Left lobe of liver (tissue), 2 donors: ENCODE data around the gene LIN7B. TPM values are rescaled to one million over a fixed set of nuclear protein-coding genes. Genes with fewer than 3 reads are reported as not detected.
"Not testable (repeated sequence)": the region's sequence is repeated elsewhere in the genome, so short reads cannot be mapped to it uniquely, and the experiment has no call there.

Experiments
- ATAC-seq: fragments of 200-7000 bp; cut with Tn5 transposase; one replicate; pipeline ENCODE4 v1.9.1; 2020; ENCODE audit warnings: mild to moderate bottlenecking, moderate library complexity
- DNase-seq: peaks from one replicate; pipeline ENCODE4 v3.0.0-alpha.2; 2020; ENCODE audit warnings: low spot score
- total RNA-seq: library from RNA; stranded (reverse); gene quantifications from one replicate; pipeline ENCODE4 v1.2.1, GENCODE V29; 2021
- donor health status: DM: no; HTN: no; CAD: no; lungs with moderate emphysema.
- donor health status: DM: no; HTN: yes; CAD: no.

Gene LIN7B
- total RNA-seq, 1 donor from 2014 or later: 5.5 TPM

DNA sequence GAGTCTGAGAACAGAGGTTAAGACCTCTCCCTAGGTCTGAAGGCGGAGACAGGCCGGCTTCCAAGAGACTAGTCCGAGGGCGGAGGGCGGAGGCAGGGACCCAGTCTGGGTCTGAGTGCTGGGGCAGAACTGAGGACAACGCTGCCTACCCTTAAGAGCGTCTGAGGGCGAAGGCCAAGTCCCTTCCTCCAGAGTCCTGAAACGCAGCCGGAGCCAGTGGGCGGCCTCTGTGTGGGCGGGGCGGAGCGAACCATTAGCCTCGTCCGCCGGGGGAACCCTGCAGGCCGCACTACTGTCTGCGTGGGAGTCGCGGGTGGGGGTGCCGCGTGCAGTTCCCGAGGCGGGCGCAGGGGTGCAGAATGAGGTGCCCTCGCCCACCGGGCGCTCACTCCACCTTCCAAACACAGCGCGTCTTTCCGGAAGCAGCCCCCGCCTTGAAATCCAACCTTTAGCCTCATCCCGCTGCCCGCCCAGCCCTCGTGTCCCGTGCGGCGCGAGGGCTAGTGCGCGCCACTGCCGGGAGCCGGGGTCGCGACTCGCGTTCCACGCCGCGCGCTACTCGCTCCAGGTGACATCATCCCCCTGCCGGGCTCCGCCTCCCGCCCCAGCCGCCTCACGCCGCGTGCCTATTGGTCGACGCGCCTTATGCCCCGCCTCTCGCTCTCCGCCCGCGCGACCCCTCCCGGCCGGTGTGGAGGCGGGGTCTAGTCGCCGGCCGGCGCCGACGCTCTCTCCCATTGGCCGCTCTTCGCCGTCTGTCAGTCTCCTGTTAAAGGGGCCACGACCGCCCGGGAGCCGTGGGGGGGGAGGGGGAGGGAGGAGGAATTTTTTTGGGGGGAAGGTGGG is 4.6 kb downstream of the LIN7B start, which contains the start of gene C19orf73:
TSS of gene C19orf73 (minus strand) at position 579 of the 846 bp plus-strand sequence. CDS start at position 458, 121 bp downstream.
- ATAC-seq: peak; percentile 85
- peak; percentile 96 for DNase-seq

DNA sequence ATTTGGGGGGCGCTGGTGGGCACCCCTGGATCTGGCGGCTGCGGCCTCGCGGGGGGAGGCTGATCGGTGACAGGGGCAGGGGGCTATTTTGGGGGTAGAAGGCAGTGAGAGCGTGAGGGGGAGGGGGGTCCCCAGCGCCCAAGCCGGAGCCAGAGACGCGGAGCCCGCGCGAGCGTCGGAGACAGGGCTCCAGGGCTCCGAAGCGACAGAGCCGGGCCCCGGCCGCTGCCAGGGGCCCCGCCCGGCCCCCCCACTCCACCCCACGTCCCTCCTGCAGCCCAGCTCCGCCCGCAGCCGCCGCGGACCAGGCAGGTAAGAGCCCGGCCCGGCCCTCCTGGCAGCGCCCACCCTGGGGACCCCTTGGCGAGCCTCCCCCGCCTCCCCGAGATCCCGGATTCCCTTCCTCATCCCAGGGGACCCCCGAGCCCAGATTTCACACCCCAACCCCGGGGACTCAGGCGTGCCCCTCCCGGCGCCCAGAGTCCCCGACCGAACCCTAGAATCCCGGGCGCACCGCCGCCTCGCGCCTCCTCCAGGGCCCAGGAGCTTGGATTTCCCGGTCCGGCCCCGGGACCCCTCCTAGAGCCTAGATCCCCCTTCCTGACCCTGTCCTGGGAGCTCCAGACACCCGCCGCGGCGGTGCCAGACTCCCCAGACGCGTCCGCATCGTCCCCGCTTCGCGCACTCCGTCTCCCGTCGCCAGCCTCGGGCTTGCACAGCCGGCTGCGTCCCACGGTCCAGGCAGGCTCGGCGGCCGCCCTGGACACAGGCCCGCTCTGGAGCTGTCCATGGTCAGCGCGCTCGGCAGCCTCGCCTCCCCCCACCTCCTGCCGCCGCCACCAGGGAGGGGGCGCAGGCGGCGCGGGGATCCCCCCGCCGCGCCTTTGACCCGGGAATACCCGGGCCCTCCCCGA is 5.5 kb downstream of the LIN7B start, which contains the start of gene PPFIA3:
TSS of gene PPFIA3 (plus strand) at position 134 of the 914 bp plus-strand sequence. CDS start 8,330 bp downstream, outside the sequence.
- DNase-seq (peak; percentile 76), ATAC-seq (peak; percentile 61)

DNA sequence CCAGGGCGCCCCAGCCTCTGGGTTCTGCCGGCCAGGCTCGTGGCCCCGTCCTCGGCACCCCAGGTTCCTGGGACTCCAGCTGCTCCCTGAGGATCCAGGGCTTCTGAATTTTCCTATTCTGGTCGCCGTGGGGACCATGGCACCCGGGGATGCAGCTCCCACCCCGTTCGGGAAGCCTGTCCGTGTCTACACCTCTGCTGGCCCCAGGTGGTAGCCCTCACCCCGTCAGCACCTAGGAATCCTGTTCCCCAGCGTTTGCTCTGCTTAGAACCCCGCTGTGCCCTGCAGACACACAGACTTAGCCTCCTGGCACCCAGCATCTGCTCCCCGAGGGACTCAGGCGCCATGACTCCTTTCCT is 6.1 kb downstream of the LIN7B start:
- no peak for DNase-seq
- no peak for ATAC-seq

DNA sequence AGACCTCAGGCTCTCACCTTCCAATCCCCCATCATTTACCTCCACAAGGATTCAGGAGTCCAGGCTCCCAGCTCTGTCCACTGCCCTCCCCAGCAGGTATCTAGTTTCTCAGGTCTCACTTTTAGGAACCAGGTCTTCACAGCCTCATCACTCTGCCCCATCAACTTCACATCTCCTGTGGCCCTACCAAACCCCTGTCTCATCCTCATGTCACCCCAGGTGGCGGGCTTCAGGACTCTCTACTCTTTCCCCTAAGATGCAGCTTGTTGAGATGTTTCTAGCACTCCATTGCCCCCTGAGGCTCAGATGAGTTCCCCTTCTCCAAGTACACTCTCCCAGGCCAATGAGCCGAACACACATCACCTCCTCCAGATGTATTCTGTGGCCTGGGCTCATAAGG is 6.7 kb downstream of the LIN7B start:
- DNase-seq (no peak), ATAC-seq (no peak)

DNA sequence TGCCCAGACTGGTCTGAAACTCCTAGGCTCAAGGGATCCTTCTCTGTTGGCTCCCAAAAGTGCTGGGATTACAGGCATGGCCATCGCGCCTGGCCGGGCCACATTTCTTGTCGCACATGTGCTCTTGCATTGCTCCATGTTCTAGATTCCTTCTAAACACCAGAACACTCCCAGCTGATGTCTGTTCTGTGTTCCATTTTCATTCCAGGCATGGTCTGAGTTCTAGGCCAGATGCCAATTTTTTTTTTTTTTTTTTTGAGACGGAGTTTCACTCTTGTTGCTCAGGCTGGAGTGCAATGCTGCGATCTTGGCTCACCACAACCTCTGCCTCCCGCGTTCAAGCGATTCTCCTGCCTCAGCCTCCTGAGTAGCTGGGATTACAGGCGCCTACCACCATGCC is 7.7 kb downstream of the LIN7B start:
- not testable (repeated sequence) for ATAC-seq, DNase-seq

DNA sequence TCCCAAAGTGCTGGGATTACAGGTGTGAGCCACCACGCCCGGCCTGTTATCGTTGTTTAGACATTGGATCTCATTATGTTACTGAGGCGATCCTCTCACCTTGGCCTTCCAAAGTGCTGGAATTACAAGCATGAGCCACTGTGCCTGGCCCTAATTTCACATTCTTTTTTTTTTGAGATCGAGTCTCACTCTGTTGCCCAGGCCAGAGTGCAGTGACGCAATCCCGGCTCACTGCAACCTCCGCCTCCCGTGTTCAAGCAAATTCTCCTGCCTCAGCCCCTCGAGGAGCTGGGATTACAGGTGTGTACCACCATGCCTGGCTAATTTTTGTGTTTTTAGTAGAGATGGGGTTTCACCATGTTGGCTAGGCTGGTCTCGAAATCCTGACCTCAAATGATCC is 9.1 kb downstream of the LIN7B start:
- ATAC-seq, DNase-seq: not testable (repeated sequence)

DNA sequence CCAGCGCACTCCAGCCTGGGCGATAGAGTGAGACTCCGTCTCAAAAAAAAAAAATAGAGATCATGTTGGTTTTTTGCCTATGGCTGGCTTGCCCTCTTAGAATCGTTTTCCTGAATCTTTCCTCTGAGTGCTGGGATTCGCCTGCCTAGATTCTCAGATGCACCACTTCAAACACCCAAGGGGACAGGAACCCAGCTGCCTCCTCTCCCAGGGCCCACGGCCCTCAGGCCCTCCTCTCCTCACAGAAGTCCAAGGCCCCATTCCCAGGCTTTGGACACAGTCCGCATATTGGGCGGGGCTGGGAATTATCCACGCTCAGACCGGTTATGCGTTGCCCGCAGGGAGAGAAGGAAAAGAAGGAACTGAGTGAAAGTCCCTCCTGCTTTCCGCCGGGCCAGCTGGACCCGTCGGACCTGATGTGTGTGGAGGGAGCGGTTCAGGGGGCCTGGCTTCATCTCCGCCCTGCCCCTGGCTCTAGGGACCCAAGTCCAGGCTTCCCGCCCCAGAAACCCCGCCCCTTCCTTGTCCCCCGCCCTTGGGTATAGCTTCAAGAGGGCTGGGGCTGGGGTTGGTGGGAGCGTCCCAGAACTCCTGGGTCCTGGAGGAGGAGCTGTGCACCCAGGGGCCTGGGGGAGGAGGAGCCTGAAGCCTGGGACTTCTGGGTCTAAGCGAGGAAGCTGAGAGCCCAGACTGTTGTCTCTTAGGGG is 11.0 kb downstream of the LIN7B start:
- ATAC-seq (no peak), DNase-seq (no peak)

DNA sequence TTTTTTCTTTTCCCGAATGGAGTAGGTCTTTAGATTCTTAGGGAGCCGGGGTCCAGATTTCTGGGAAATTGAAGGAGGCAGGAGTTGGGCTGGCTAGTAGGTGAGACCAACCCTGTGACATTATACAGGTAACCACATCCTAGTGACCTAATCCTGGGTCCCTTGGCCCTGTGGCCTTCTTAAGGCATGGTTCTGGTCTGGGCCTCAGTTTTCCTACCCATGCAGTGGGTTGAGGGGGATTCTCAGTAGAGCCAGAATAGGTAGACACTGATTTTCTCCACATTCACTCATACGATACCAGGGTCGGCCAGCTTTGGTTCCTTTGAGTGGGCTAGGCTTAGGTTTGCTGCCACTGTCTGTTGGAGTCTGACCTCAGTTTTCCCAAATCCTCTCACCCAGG is 12.4 kb downstream of the LIN7B start:
- ATAC-seq (no peak), DNase-seq (no peak)

DNA sequence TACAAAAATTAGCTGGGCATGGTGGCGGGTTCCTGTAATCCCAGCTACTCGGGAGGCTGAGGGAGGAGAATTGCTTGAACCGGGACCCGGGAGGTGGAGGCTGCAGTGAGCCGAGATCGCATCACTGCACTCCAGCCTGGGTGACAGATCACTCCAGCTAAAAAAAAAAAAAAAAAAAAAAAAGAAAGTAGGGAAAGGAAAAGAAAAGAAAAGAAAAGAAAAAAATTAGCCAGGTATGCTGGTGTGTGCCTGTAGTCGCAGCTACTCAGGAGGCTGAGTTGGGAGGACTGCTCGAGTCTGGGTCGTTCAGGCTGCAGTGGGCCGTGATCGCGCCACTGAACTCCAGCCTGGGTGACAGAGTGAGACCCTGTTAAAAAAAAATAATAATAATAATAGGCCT is 13.1 kb downstream of the LIN7B start:
- not testable (repeated sequence) for DNase-seq, ATAC-seq

DNA sequence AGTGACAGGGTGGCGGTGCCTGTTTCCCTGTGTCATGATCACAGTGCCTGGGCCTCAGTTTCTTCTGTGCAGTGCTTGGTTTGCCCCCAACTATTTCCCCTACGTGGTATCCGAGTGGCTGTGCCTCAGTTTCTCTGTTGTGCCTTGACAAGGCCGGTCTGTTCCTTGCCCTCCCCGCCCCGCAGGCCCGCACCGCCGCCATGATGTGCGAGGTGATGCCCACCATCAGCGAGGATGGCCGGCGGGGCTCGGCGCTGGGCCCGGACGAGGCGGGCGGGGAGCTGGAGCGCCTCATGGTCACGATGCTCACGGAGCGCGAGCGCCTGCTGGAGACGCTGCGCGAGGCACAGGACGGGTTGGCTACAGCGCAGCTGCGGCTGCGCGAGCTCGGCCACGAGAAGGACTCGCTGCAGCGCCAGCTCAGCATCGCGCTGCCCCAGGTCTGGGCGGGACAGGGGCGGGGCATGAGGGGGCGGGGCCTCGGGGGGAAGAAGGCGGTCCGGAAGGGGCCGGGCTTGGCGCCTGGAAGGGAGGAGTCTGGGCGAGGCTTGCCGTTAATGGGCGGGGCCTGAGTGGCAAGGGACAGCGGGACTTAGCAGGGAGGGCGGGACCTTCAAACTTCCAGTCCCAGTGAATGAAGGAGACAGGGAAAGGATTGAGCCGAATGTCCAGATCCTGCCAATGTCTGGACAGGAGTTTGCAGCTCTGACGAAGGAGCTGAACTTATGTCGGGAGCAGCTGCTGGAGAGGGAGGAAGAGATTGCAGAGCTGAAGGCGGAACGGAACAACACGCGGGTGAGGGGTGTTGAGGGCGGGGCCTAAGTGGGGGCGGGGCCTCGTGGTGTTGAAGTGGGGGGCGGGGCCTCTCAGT is 13.7 kb downstream of the LIN7B start:
- ATAC-seq (peak; percentile 99), DNase-seq (peak; percentile 96)

DNA sequence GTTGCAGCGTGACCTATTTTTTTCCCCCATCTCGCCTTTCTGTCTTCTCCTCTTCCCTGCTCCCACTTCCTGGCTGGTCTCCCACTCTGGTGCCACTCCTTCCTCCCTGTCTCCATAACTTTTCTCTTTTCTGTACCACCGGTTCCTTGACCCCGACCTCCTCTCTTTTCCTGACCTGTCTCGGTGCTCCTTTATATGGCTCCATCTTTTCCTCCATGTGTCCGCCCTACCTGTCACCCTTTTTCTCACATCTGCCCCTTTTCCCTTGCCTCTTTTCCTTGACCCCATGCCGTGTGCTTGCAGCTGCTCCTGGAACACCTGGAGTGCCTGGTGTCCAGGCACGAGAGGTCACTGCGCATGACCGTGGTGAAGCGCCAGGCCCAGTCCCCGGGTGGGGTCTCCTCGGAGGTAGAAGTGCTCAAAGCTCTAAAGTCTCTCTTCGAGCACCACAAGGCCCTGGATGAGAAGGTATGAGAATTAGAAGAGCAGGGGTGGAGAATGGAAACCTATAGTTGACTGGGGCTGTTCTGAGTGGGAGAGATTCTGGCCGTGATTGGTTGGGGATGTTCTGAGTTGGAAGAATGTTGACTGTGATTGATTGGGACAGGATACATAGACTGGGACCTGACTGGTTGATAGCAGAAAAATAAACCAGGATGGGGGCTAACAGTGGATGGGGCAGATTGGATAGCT is 14.5 kb downstream of the LIN7B start:
- DNase-seq (no peak), ATAC-seq (no peak)

DNA sequence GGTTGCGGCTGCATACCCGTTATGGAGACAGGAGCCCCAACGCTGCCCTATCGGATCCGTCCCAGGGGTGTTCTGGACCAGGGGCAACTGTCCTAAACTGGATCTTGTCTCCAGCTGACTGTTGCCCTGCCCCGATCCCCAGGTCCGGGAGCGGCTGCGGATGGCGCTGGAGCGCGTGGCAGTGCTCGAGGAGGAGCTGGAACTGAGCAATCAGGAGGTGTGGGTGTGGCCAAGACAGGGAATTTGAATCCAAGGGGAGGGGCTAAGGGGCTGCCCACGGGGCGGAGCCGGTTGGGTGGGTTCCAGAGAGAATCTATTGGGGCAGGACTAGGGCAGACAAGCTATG is 15.0 kb downstream of the LIN7B start:
- ATAC-seq (no peak), DNase-seq (no peak)

DNA sequence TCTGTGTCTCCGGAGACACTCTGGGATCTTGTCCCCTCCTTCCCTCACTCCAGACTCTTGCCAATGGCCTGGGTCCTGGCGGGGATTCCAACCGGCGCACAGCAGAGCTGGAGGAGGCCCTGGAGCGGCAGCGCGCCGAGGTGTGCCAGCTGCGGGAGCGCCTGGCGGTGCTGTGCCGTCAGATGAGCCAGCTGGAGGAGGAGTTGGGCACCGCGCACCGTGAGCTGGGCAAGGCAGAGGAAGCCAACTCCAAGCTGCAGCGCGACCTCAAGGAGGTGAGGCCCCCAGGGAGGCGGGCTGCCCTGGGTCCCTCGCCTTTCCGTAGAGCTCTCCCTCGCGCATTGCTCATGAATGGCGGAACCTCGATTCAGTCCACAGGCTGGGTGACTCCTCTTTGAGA is 16.2 kb downstream of the LIN7B start:
- no peak for DNase-seq

DNA sequence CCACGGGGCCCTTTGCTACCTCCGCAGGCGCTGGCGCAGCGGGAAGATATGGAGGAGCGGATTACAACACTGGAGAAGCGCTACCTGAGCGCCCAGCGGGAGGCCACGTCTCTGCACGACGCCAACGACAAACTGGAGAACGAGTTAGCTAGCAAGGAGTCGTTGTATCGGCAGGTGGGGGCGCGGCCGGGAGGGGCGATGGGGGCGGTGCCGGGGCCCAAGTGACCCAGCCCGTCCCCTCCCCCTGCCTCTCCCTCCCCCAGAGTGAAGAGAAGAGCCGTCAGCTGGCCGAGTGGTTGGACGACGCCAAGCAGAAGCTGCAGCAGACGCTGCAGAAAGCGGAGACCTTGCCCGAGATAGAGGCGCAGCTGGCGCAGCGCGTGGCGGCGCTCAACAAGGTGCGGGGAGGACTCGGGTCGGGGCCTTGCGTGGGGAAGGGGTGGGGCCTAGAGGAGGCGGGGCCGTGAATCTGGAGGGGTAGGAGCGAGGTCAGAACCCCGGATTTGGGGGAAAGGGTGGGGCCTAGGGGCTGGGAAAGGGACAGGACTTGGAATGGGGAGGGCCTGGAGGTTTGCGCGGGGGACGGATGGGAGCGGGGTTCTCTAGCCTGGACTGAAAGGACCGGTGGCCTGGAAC is 18.9 kb downstream of the LIN7B start:
- DNase-seq (no peak), ATAC-seq (peak; percentile 26)

More for the DNA sequence above, 16.2 kb downstream of the LIN7B start:
- no peak for ATAC-seq

DNA sequence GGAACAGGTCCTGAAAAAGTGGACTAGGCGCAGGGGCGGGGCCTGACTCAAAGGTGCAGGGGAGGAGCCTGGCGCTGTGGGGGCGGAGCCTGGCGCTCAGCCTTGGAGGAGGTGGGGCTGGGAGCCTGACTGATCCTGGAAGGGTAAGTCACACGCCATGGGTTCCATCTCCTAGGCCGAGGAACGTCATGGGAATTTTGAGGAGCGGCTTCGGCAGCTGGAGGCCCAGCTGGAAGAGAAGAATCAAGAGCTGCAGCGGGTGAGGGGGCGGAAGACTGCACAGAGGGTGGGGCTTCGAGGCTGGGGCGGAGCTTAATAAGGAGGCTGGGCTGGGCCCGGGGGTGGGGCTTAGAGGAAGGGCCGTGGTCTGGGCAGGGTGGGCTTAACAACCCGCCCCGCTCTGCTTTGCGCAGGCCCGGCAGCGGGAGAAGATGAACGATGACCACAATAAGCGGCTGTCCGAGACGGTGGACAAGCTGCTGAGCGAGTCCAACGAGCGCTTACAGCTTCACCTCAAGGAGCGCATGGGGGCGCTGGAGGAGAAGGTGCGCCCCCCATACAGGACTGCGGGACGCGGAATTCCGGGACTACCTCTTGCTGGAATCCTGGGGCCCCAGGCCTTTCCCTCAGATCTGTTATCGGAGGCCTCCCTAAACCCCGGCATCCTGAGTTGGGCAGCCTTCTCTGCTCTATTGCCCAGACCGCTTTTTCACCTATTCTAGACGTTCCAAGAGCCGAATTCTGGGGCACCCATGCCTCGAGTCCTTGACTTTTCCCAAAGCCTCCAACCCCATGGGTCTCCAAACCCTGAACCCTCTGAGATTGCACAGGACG is 19.7 kb downstream of the LIN7B start:
- peak; percentile 79 for ATAC-seq

DNA sequence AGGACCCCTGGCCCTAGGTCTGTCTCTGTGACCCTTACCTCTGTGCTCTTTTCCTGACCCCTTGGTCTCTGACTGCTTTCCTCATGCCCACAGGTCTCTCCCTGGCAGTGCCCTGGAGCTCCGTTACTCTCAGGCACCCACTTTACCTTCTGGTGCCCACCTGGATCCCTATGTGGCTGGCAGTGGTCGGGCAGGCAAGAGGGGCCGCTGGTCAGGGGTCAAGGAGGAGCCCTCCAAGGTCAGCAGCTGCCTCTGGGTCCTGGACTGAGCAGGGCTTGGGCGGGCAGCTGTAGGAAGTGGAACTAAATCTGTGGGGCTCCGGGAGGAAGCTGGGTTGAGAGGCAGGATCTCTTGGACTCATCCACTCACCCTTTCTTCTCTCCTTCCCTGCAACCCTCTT is 21.5 kb downstream of the LIN7B start:
- DNase-seq: no peak
- no peak for ATAC-seq

More for the DNA sequence above, 19.7 kb downstream of the LIN7B start:
- DNase-seq: no peak

DNA sequence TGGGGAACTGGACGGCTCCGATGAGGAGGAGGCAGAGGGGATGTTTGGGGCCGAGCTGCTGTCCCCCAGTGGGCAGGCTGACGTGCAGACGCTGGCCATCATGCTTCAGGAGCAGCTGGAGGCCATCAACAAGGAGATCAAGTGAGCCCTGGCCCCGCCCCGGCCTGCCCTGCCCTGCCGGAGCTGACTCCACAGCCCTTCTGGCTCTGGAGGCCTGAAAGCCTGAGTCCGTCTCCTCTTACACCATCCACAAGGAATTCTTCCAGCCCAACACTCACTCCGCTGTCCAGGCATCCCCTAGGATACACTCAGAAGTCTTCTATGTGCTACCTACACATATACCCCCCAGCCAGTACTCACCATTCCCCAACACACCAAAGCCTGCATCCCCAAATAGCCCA is 22.6 kb downstream of the LIN7B start:
- ATAC-seq: no peak

DNA sequence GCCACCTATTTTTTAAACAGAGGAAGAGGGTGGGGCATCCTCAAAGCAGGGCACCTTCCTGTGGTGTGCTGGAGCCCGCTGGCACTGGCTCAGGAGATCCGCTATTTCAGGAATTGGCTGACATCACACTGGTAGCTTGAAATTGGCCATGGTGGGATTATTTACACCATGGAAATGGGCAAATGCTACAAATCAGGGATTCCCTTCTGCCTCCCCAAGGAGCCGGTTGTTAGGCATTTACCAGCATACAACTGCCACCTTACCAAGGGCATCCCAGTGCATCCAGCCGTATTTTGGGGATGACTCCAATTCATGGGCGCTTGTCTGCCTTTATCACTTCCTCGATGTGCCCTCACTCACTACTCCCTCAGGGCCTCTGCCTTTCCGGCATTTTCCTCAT is 26.8 kb downstream of the LIN7B start:
- ATAC-seq (no peak), DNase-seq (no peak)

More for the DNA sequence above, 22.6 kb downstream of the LIN7B start:
- no peak for DNase-seq
